ENCODE data around the gene GABRB3.

The GABRB3 gene

GRCh38 chr15:26805470-26805869, 32.6 kb upstream of the GABRB3 start:
- TF ChIP-seq RARB (CRISPR knock-in tag; IDR thresholded peaks at IDR 0.05) (no peak), ZFP30 (CRISPR knock-in tag; IDR thresholded peaks at IDR 0.05) (no peak), BACH2 (CRISPR knock-in tag; IDR thresholded peaks at IDR 0.05; ENCODE audit: borderline replicate concordance) (no peak), ZFP3 (CRISPR knock-in tag; IDR thresholded peaks at IDR 0.05) (no peak), CREB5 (CRISPR knock-in tag; IDR thresholded peaks at IDR 0.05; ENCODE audit: low read depth) (no peak)
- no peak for ATAC-seq

GRCh38 chr15:26804063-26804804, 31.4 kb upstream of the GABRB3 start:
- no peak for TF ChIP-seq TOX (CRISPR knock-in tag; IDR thresholded peaks at IDR 0.05; ENCODE audit: borderline replicate concordance)
- no peak for TF ChIP-seq SNAI2 (CRISPR knock-in tag; IDR thresholded peaks at IDR 0.05)
- no peak for TF ChIP-seq CSRNP3 (CRISPR knock-in tag; IDR thresholded peaks at IDR 0.05)
- TF ChIP-seq RARB (CRISPR knock-in tag; IDR thresholded peaks at IDR 0.05), result no peak
- TF ChIP-seq CSDC2 (CRISPR knock-in tag; IDR thresholded peaks at IDR 0.05), result no peak
- no peak for TF ChIP-seq ZNF8 (CRISPR knock-in tag; IDR thresholded peaks at IDR 0.05)
- no peak for TF ChIP-seq CREB5 (CRISPR knock-in tag; IDR thresholded peaks at IDR 0.05; ENCODE audit: low read depth)
- no peak for TF ChIP-seq ZFP30 (CRISPR knock-in tag; IDR thresholded peaks at IDR 0.05)
- TF ChIP-seq PATZ1 (CRISPR knock-in tag; IDR thresholded peaks at IDR 0.05; ENCODE audit: borderline replicate concordance), result no peak
- no peak for TF ChIP-seq TCF4 (CRISPR knock-in tag; IDR thresholded peaks at IDR 0.05; ENCODE audit: borderline replicate concordance)
- TF ChIP-seq ZNF565 (CRISPR knock-in tag; conservative IDR thresholded peaks at IDR 0.05; ENCODE audit: low read depth), result no peak
- TF ChIP-seq ZNF70 (CRISPR knock-in tag; IDR thresholded peaks at IDR 0.05), result no peak
- TF ChIP-seq ESRRG (CRISPR knock-in tag; IDR thresholded peaks at IDR 0.05), result no peak
- no peak for TF ChIP-seq TSHZ2 (CRISPR knock-in tag; IDR thresholded peaks at IDR 0.05)
- no peak for TF ChIP-seq ISL1 (CRISPR knock-in tag; IDR thresholded peaks at IDR 0.05)
- TF ChIP-seq BACH2 (CRISPR knock-in tag; IDR thresholded peaks at IDR 0.05; ENCODE audit: borderline replicate concordance), result no peak
- no peak for TF ChIP-seq PPARA (CRISPR knock-in tag; IDR thresholded peaks at IDR 0.05; ENCODE audit: borderline replicate concordance)

GRCh38 chr15:26790118-26790517, 17.3 kb upstream of the GABRB3 start:
- no peak for ATAC-seq
- TF ChIP-seq TOX (CRISPR knock-in tag; IDR thresholded peaks at IDR 0.05; ENCODE audit: borderline replicate concordance) (no peak), ESRRG (CRISPR knock-in tag; IDR thresholded peaks at IDR 0.05) (no peak), CSRNP3 (CRISPR knock-in tag; IDR thresholded peaks at IDR 0.05) (no peak), ZFP3 (CRISPR knock-in tag; IDR thresholded peaks at IDR 0.05) (no peak), ZC3H10 (CRISPR knock-in tag; IDR thresholded peaks at IDR 0.05) (no peak), CREB5 (CRISPR knock-in tag; IDR thresholded peaks at IDR 0.05; ENCODE audit: low read depth) (no peak), ZNF565 (CRISPR knock-in tag; conservative IDR thresholded peaks at IDR 0.05; ENCODE audit: low read depth) (no peak), TCF4 (CRISPR knock-in tag; IDR thresholded peaks at IDR 0.05; ENCODE audit: borderline replicate concordance) (no peak), PPARA (CRISPR knock-in tag; IDR thresholded peaks at IDR 0.05; ENCODE audit: borderline replicate concordance) (no peak), CSDC2 (CRISPR knock-in tag; IDR thresholded peaks at IDR 0.05) (no peak), ARNTL (CRISPR knock-in tag; IDR thresholded peaks at IDR 0.05; ENCODE audit: borderline replicate concordance, low read depth) (no peak), ISL1 (CRISPR knock-in tag; IDR thresholded peaks at IDR 0.05) (no peak), PATZ1 (CRISPR knock-in tag; IDR thresholded peaks at IDR 0.05; ENCODE audit: borderline replicate concordance) (no peak)

More at GRCh38 chr15:26804063-26804804, 31.4 kb upstream of the GABRB3 start:
- no peak for ATAC-seq

Data from SK-N-SH treated with all-trans-retinoic acid at 6 μM for 48 hours (cell line).